SK-N-SH treated with all-trans-retinoic acid at 6 μM for 48 hours (cell line): ENCODE results near the gene LY6G5B.

ENCODE experiments used
- CREB5 ChIP-seq: fragments of 250-450 bp; sonication (Bioruptor Pico); IDR thresholded peaks from 2 replicates; pipeline ENCODE4 v1.5.1; 2020; ENCODE audit warnings: low read depth, mild to moderate bottlenecking, moderate library complexity
- ESRRG ChIP-seq: fragments of 250-450 bp; sonication (Bioruptor Pico); IDR thresholded peaks from 2 replicates; pipeline ENCODE4 v1.6.1; 2021; ENCODE audit warnings: mild to moderate bottlenecking
- ISL1 ChIP-seq: fragments of 250-450 bp; sonication (Bioruptor Pico); IDR thresholded peaks from 2 replicates; pipeline ENCODE4 v2.1.2; 2022; ENCODE audit warnings: mild to moderate bottlenecking, moderate library complexity
- OSR1 ChIP-seq: fragments of 250-450 bp; sonication (Bioruptor Pico); IDR thresholded peaks from 2 replicates; pipeline ENCODE4 v1.8.0; 2022; ENCODE audit warnings: moderate library complexity, mild to moderate bottlenecking, inconsistent platforms
- PATZ1 ChIP-seq: fragments of 250-450 bp; sonication (Bioruptor Pico); IDR thresholded peaks from 2 replicates; pipeline ENCODE4 v1.8.0; 2020; ENCODE audit warnings: mild to moderate bottlenecking, moderate library complexity, borderline replicate concordance
- POU6F1 ChIP-seq: fragments of 250-450 bp; sonication (Bioruptor Pico); IDR thresholded peaks from 2 replicates; pipeline ENCODE4 v1.8.0; 2021; ENCODE audit warnings: low read depth, mild to moderate bottlenecking, moderate library complexity, borderline replicate concordance
- TSHZ2 ChIP-seq: fragments of 250-450 bp; sonication (Bioruptor Pico); IDR thresholded peaks from 2 replicates; pipeline ENCODE4 v1.5.0; 2020; ENCODE audit warnings: mild to moderate bottlenecking, moderate library complexity
- ZFP3 ChIP-seq: fragments of 250-450 bp; sonication (Bioruptor Pico); IDR thresholded peaks from 2 replicates; pipeline ENCODE4 v1.5.0; 2020; ENCODE audit warnings: mild to moderate bottlenecking, moderate library complexity
- ZFP30 ChIP-seq: fragments of 450-650 bp; formaldehyde crosslinking; IDR thresholded peaks from 2 replicates; pipeline ENCODE4 v1.5.0; 2022; ENCODE audit warnings: mild to moderate bottlenecking, moderate library complexity
- ZNF70 ChIP-seq: fragments of 450-650 bp; formaldehyde crosslinking; IDR thresholded peaks from 2 replicates; pipeline ENCODE4 v1.5.0; 2020; ENCODE audit warnings: mild to moderate bottlenecking, moderate library complexity

GRCh38 chr6:31690231-31691077 lies 20.7 kb downstream of the LY6G5B start:
- TF ChIP-seq PATZ1 (CRISPR knock-in tag) (no peak), ZFP3 (no peak), POU6F1 (CRISPR knock-in tag) (no peak), TSHZ2 (CRISPR knock-in tag) (no peak), ZNF70 (CRISPR knock-in tag) (no peak), ESRRG (no peak), CREB5 (CRISPR knock-in tag) (no peak), ZFP30 (no peak), ISL1 (CRISPR knock-in tag) (no peak), OSR1 (no peak)
